Activated T-cell treated with anti-CD3 and anti-CD28 coated beads, Interleukin-2, amount 50 U/mL, for 48 hours (primary cell): ENCODE results near the gene CAMSAP3.

Experiments
- DNase-seq, 2 experiments: peaks; one replicate each; pipeline ENCODE4 v3.0.0-alpha.2; 2020

The CAMSAP3 gene

DNA sequence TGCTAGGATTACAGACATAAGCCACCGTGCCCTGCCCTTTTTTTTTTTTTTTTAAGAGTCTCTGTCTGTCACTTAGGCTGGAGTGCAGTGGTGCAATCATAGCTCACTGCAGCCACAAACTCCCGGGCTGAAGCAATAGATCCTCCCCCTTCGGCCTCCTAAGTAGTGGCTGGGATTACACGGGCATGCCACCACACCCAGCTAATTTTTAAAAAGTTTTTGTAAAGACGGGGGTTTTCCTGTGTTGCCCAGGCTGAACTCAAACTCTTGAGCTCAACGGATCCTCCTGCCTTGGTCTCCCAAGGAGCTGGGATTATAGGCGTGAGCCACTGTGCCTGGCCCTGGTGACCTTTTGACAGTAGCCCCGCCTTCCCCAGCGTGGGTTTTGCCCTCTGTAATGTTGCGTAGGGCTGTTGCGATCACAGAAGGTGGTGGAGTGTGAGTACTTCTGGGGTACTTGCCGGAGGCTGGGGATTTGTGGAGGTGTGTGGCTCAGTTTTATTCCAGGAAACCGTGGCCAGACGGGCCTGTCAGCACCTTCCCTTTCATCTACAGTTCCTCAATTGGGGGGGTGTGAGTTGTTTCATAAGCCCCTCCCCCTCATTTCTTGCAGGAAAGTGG lies 61.6 kb downstream of the CAMSAP3 start:
- DNase-seq, result peak; percentile 54 to 66

DNA sequence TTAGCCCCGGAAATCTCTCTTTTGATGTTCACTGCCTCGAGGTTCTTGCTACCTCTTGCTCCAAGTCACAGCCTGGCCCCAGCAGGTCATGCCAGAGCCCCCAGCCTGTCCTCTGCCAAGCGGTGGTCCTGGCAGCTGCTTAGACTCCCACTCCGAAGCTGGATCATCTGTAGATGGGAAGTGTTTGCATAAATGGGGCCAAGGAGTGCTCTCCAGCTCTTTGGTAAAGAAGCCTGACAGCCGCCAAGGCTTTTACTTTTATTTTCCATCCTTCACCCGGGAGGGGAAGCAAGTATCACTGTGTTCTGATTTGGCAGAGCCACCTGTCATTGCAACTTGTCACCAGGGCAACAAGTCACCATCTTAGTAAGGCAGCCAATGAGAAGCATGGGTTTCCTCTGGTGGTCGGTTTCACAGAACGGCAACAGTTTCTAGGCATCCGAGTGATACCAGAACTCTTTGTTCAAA lies 62.6 kb downstream of the CAMSAP3 start:
- DNase-seq, result peak; percentile 44 to 49

DNA sequence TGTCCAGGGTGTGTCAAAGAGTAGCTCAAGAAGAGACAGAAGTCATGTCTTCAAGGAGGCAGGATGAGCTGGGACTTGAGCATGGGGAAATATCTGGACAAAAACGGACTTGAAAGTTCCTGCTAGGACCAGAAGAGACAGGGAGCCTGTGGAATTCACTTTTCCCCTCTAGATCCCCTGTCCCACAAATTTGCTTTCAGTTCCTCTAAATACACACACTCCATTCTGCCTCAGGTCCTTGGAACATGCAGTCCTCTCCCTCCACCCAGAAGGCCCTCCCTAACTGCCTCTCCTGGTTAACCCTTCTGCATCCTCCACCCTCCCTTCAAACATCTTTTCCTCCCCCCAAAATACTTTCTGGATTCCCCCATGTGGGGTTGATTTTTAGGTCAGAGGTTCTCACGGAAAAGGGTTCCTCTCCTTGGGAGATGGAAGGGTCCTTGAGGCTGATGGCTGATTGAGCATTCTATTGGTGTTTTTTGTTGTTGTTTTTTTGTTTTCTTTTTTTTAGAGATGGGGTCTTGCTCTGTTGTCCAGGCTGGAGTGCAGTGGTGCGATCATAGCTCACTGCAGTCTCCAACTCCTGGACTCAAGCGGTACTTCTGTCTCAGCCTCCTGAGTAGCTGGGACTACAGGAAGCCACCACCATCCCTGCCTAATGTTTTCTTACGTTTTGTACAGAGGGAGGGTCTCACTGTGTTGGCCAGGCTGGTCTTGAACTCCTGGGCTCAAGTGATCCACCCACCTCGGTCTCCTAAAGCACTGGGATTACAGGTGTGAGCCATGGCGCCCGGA lies 66.3 kb downstream of the CAMSAP3 start:
- DNase-seq, result no peak

DNA sequence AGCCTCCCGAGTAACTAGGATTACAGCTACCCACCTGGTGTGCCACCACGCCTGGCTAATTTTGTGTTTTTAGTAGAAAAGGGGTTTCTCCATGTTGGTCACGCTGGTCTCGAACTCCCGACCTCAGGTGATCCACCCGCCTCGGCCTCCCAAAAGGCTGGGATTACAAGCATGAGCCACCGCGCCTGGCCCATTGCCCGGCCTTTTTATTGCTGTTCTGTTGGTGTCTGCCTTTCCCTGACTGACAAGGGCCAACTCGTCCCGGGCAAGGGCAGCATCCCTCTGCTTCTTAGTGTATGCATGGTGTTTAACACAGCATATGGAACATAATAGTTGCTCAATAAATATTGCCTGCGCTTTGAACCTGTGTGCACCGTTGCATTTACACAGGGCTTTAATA lies 67.0 kb downstream of the CAMSAP3 start:
- no peak for DNase-seq

DNA sequence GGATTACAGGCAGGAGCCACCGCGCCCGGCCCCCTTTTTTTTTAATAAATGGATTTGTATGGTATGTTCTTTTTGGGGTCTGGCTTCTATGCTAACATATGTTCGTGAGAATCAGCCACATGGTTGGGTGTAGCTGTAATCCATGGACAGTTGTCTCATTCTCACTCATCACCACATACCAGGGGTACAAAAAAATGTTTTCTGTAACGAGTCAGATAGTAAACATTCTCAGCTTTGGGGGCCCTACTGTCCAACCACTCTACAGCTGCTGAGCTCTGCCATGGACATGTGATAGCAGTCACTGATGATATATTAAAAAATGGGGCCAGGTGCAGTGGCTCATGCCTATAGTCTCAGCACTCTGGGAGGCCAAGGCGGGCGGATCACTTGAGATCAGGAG lies 68.0 kb downstream of the CAMSAP3 start:
- DNase-seq, result no peak

DNA sequence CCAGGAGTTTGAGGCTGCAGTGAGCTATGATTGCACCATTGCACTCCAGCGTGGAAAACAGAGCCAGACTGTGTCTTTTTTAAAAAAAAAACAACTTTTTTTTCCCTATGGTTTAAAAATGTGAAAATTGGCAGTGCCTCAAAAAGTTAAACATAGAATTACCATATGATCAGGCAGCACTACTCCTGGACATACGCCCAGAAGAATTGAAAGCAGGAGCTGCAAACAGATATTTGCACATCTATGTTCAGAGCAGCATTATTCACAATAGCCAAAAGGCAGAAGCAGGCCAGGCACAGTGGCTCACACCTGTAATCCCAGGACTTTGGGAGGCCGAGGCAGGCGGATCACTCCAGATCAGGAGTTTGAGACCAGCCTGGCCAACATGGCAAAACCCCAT lies 69.4 kb downstream of the CAMSAP3 start:
- no peak for DNase-seq
